GM19035 (cell line): ENCODE results near the gene MCFD2.

Experiments used
- ATAC-seq: cut with Tn5 transposase; IDR thresholded peaks from one replicate; pipeline ENCODE4 v1.9.1; 2021; ENCODE audit not compliant: unreplicated experiment

The MCFD2 gene

DNA sequence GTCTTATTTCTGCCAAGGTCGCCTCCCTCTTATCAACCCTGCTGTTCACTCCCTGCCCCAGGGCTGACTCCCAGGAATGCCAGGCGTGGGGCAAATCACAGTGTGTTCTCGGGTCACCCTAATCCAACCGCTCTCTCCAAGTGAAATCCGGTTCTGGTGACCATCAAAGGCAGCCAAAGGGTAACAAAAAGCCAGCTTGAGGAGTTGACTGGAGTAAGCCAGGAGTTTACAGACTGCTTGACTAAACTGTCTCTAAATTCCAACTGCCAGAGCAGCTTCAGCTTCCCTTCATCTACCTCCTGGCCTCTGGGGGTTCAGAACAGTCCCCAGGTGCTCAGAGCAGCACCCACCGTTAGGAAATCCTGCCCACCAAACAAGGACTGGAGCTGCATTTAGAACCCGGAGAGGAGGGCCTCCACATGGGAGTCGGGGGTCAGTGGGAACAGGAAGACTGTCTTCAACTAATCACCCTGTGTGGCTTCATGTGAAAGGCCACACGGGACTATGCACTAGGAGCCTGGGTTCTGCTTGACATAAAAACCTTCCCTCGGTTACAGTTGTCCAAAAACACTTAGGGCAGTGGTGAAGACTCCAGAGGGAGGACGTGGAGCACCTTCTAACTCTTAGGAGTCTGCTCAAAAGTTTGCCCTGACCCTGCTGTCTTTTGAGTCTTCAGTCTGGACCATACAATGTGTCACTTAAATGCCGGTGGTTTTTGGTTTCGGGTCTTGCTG lies 24.2 kb upstream of the MCFD2 start:
- no peak for ATAC-seq

DNA sequence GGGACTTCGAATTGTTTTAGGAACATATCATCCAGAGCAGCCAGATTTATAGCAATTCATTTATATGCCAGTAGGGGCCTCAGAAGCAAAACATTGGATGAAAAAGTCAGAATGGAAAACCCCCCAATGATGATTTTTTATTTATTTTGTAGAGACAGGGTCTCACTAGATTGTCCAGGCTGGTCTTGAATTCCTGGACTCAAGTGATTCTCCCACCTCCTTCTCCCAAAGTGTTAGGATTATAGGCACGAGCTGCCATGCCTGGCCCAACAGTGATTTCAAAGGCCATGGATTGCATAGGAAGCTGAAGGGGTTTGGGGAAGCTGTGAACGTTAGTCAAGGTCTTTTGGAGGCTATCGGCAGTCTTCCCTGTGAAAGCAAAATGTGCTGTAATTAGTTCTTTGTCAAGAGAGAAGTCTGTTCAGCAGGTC lies 21.9 kb upstream of the MCFD2 start:
- no peak for ATAC-seq

DNA sequence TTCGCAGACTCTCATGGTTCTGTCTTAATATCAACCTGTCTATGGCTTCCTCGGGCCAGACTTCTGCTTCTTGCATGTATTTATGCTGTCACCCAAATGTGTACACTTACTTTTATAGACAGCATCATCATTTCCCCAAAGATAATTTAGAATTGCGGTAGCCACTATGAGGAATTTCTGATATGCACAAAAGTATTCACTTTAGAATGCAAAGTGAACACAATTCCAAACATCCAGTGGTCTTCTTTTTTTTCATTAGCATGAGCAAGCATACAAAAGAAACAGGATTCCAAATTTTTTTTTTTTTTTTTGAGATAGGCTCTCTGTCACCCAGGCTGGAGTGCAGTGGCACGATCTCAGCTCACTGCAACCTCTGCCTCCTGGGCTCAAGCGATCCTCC lies 21.0 kb upstream of the MCFD2 start:
- no peak for ATAC-seq

DNA sequence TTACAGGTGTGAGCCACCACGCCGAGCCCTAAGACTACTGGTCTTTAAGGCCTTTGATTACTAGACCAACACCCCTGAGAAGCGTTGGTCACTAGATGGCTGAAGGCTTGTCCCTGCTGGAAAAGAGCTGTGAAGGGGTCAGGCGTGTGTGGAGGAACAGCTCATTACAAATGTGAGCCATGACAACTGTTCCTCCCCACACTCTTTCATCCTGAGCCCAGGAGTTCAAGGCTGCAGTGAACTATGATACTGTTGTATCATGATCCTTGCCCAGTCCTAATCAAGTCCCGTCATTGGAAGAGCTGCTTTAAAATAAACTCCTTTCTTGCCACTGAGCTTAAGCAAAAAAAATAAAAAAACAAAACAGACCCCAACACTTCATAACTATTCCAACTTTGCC lies 19.5 kb upstream of the MCFD2 start:
- ATAC-seq: no peak

DNA sequence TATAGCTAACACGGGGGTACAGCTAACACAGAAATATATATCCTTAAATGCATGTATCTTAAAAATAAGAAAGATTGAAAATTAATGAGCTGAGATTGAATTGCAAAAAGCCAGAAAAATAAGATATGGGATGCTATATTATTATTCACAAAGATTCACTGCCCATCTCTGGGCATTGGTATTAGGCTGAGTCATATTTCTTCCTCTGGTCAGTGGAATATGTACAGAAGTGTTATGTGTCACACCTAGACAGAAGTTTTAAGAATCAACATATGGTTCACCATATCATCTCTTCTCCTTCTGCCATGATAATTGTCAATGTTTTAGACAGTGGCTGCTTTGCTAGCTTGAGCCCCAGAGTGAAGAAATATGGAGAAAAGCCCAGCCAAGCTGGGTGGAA lies 14.0 kb upstream of the MCFD2 start:
- no peak for ATAC-seq

DNA sequence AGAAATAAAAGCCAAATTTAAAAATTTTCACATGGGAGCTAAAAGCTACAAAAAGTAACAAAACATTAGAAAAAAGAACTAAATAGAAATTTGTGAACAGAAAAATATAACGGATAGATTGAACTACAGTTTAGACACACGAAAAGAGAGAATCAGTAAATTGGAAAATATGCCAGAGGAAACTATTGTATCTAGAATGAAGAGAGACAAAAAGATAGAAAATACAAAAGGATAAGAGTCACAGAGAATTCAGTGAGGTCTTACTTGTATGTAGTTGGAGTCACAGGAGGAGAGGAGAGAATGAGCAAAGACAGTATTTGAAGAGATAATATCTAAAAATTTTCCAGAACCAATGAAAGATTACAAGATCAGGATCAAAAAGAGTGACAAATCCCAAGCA lies 11.3 kb upstream of the MCFD2 start:
- no peak for ATAC-seq

DNA sequence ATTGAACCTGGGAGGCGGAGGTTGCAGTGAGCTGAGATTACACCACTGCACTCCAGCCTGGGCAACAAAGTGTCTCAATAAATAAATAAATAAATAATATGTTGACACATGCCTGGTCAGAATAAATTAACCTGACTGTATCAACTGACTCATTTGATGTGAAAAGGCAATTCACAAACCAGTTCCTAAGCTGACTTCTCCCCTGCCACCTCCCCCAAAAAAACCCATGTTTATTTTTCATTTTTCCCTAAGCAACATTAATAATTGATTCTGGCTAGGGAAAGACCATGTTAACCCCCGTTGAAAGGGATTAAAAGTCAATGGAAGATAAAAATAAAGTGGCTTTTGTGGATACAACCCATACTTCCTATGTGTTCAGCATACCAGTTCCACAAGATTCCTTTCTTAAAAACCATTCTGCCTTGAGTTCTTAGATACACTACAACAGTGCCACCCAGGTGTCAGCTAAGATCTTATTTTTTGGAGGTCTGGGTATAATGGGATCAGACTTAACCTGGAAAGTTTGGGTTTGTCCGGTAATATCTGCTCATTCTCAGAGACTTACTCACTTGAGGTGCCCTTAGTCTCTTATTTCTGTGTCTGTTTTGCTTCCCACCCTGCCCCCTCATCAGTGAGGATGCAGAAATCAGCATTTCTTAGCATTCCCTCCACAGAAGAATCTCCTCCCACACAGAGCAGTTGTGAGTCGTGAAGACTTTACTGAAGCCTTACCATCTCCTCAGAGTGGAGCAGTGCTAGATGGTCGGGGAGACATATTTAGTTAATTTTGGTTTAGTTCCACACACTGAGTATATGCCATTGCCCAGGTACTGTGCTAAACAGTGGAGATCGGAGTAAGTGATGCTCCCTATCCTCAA lies 10.1 kb upstream of the MCFD2 start:
- ATAC-seq: no peak

DNA sequence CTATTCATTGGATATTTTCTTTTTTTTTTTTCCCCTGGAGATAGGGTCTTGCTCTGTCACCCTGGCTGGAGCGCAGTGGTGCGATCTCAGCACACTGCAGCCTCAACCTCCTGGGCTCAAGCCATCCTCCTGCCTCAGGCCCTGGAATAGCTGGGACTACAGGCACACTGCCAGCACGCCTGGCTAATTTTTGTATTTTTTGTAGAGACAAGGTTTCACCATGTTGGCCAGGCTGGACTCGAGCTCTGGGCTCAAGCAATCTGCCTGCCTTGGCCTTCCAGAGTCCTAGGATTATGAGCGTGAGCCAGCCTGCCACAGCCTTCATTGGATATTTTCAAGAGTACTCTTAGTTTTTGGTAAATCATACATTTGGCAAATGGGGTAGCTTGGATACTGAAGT lies 9.0 kb upstream of the MCFD2 start:
- no peak for ATAC-seq

DNA sequence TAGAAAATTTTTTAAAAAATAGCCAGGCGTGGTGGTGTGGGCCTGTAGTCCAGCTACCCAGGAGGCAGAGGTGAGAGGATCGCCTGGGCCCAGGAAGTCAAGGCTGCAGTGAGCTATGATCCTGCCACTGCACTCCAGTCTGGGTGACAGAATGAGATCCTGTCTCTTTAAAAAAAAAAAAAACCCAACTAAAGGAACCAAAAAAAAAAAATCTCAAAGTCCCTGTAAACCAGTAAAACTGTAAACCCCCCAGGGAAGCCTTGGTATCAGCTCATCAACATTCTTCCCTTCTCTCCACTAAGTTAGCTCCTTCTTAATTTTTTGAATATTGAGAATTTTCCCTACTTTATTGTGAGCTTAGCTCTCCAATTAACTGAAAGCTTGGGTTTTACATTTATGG lies 8.4 kb upstream of the MCFD2 start:
- no peak for ATAC-seq

DNA sequence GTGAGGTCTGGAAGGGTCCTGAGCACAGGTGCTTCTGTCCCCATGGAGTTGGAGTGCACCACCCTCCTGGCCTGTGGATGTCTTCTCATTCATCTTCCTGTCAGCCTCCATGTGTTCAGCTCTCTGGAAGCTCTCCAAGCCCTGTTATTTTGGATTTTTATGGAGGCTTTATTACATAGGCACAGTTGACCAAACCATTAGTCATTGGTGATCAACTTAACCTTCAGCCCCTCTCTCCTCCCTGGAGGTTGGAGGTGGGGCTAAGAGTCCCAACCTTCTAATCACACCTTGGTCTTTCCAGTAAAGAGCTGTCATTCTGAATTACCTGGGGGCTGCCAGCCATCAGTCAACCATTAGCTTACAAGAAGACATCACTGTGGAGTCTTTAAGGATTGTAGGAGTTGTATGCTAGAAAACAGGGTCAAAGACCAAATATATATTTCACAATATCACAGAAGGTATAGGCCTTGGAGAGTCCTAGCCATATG lies 7.5 kb upstream of the MCFD2 start:
- no peak for ATAC-seq

DNA sequence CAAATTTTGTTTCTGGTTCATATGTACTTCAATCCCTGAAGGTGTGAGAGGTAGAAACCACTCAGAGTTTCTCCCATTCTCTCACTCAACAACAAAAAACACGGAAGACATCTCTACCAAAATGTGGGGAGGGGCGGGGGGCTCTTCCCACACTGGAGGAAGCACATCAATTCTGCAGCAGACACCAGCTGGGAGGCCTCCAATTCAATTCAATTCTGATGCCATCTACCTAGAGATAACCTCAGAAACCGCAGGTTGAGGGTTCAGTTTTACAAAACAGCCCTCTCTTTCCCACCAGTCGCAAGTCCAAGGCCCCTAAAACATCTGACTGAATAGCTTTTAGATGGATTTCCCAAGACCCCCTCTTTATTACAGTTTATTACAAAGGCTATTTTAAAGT lies 7.0 kb upstream of the MCFD2 start:
- ATAC-seq: no peak

DNA sequence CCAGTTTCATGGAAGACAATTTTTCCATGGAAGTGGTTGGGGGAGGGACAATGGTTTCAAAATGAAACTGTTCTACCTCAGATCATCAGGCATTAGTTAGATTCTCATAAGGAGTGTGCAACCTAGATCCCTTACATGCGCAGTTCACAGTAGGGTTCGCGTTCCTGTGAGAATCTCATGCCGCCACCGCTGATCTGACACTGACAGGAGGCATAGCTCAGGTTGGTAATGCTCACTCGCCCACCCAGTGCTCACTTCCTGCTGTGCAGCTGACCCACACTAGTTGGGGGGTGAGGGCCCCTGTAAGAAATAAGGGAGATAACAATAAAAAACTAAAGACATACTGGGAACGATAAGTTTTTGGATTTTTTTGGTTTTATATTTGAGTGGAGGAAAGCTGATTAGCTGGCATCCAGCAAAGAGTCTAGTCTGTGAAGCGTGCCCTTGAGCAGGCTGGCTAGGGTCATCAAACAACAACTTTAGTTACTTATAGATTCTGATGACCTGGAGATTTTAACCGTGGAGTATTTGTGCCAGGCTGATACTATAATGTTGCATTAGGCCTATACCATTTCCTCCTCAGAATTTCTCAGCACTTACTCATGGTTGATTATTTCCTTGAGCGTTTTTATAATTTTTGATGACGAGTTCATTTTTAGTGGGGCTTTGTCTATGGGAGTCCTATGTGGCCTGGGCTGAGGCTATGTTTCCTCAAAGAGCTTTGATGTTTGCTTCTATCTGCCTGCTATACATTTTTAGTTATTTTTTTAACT lies 6.3 kb upstream of the MCFD2 start:
- ATAC-seq: no peak

DNA sequence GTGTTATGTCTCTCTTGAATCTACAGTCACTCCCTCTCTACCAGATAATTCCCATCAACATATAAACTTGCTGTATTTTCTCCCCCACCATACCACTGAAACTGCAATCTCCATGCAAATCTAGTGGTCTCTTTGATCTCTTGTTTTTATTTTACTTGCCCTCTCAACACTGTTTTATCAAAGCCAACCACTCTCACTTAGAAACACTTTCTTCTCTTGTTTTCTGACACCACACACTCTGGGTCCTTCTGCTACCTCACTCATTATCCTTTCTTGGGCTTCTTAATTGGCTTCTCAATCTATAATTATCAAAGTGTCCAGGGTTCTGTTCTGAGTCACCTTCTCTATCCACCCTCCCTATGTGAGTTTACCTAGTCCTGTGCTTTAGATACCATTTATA lies 2.0 kb upstream of the MCFD2 start:
- ATAC-seq: no peak

DNA sequence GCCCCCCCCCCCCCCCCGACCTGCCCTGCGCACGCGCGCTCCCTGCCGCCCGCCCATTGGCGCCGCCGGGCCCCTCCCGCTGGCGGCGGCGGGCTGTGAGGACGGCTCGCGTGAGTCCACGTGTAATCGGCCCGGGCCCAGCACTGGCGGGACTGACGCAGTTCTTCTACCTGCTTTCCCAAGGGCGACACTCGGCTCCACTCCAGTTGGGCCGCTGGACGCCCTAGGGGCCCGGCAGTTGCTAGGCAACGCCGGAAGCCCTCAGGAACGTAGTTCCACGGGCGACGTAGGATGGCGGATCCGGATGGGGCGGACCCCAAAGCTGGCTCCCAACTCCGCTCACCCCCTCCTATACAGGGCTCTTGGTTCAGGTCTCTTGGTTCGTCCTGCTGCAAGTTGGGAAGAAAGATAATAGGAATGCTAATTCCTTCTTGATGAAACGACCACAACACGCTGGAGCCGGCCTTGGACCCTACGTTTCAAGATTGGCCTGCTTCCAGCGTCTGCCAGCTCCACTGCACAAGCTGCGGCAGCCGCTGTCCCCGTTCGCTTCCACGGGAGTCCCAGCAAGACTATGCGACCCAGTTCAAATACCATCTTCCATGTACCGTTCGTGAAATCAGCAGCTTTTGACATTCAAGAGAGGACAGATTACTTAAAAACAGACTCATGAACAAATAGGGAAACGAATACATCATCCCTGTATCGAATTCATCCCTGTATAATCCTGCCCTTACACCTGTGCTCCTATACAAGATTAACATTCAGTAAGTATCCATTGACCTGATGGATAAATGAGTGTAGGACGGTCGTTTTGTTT lies 415 bp upstream of the MCFD2 start:
- ATAC-seq: peak; percentile 86

DNA sequence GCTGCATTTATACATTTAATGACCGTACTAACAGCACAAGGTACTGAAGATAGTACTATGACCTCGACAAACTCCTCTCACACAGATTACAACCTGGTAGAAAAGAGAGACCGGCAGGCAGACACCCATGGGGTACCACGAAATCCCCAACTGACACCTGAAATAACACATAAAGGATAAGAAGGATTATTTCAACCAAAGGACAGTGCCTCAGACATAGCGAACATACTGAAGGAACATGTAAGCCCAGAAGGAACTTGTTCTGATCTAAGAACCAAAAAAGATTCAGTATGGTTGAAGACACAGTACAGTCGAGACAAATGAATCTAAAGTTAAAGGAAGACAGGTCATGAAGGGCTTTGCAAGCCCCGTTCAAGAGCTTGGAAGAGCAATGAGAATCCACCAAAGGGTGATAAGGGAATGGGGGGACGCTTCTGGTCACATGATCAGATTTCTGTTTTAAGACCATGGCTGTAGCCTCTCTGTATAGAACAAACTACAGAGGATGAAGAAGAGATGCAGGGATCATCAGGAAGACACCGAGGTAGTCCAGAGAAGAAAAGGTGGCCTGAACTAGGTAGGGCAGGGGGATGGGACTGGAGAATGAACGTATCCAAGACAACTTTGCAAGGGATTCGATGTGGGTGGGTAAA lies 902 bp downstream of the MCFD2 start:
- ATAC-seq: no peak

DNA sequence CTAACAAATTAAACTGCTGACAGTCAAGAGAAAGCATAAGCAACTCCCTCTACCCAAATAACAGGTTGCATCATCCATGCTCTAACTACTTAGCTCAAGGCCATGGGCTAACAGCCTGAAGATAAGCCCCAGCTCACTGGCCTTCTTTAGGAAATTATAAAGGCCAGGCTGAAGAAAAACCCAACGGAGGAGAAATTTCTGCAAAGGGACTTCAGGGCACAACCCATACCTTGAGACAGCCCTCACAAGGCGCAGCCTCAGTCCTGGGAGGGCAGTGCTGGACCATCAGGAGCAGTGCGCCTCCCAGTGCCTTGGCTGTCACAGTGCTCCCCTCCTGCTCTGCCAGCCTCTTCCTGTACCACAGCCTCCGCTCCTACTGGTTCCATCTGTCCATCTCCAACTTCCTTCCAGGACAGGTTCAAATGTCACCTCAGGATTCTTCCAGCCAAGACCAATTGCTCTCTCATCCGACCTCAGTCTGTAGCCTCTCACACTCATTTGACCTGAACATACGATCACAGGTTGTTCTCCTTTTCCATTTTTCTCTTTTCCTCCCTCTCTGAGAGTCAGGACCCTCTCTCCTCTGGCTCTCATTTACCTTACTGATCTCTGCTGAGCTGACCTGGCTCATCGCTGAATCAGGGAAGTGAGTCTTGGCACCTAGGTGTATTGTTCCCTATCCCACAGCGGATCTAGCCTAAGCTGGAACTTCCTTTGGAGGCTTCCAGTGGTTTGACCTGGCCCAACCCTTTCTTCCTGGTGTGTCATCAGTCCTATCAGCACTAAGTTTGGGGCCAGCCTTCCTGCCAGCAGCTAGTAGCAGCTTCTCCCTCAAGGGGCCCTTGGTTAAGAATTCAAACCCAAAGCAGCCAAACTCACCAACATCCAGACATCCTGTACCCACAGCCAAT lies 1.9 kb downstream of the MCFD2 start:
- ATAC-seq: no peak

DNA sequence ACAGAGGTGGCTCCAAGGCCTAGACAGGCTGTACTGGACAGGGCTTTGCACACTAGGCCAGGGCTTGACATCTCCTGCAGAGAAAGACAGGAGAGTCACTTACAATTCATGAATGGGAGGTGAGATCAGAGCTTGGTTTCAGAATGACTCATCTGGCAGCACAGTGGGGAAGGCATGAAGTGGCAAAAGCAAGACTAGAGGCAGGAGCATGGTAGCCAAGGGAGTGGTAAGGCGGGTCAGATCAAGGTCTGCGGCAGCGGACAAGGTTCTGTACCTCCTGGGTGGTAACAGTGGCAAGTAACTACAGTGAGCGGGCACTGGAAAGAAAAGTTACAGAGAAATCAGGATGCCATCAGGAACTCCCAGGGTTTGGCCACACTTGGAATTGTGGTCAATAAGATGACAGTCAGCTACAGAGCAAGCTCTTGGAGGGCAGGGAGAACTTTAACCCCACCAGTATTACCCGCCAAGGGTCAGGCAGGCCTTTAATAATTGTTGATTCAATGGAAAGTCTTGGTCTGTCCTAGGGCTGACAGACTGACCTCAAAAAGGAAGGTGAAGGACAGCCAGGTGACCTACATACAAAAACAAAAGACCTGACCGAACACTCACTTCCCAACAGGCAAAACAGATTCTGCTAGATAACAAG lies 5.7 kb downstream of the MCFD2 start:
- peak; percentile 65 for ATAC-seq

DNA sequence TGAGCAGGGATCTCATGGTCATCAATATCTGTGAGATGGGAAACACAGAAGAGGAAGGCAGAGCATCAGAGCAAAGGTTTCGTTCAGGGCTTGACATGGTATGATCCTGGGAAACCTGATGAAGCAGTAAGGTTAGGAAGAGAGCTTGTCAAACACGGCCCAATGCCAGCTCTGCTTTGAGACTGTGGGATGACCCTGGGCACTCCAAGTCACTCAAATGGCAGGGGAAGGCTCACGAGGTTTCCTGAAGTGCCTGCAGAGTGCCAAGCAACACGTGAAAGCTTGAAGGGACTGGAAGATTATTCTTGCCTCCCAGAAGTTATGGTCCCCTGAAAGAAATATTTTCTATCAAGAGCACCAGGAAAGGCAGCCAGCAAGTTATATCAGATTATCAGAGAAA lies 6.5 kb downstream of the MCFD2 start:
- no peak for ATAC-seq
